SU-DHL-6 (cell line): Measurements from ENCODE around the gene EFTUD2.

Experiments
- H2AFZ ChIP-seq: fragments of 200-600 bp; sonication (generic); 2 replicates; pipeline ENCODE4 v1.6.1; 2014; ENCODE audit warnings: low read depth, mild to moderate bottlenecking, moderate library complexity, mixed read lengths, antibody characterized with exemption, low read length; ENCODE audit not compliant: severe bottlenecking
- H3F3A ChIP-seq: fragments of 200-600 bp; shearing (Covaris generic); 2 replicates; pipeline ENCODE4 v1.6.0; 2016; ENCODE audit warnings: antibody characterized with exemption, mild to moderate bottlenecking; ENCODE audit not compliant: insufficient read depth
- H3K27ac ChIP-seq: fragments of 200-600 bp; sonication (generic); 2 replicates; pipeline ENCODE4 v1.5.1; 2016; ENCODE audit warnings: low read depth, mild to moderate bottlenecking, low read length, moderate library complexity, mixed read lengths
- H3K27me3 ChIP-seq: fragments of 200-600 bp; sonication (generic), shearing (Covaris generic); 2 replicates; pipeline ENCODE4 v1.6.0; 2014; ENCODE audit warnings: mild to moderate bottlenecking, low read length
- H3K36me3 ChIP-seq: fragments of 200-600 bp; sonication (generic); 2 replicates; pipeline ENCODE4 v1.6.1; 2014; ENCODE audit warnings: mild to moderate bottlenecking, low read length, mixed read lengths
- H3K4me2 ChIP-seq: fragments of 300-600, 200-600 bp; shearing (Covaris generic), sonication (generic); 2 replicates; pipeline ENCODE4 v1.6.0; 2014; ENCODE audit warnings: low read length, low read depth, mild to moderate bottlenecking; ENCODE audit not compliant: poor library complexity, severe bottlenecking
- H3K4me3 ChIP-seq: fragments of 200-600 bp; sonication (generic); 2 replicates; pipeline ENCODE4 v1.5.1; 2014; ENCODE audit warnings: antibody characterized with exemption, low read length, mild to moderate bottlenecking, mixed read lengths; ENCODE audit not compliant: insufficient read depth, poor library complexity, severe bottlenecking
- H3K79me2 ChIP-seq: fragments of 200-600 bp; sonication (generic); 2 replicates; pipeline ENCODE4 v1.6.1; 2014; ENCODE audit warnings: mild to moderate bottlenecking, low read length, moderate library complexity; ENCODE audit not compliant: insufficient read depth
- H3K9ac ChIP-seq: fragments of 200-600 bp; sonication (generic); 2 replicates; pipeline ENCODE4 v1.7.0; 2014; ENCODE audit warnings: mild to moderate bottlenecking, low read length
- H3K9me2 ChIP-seq: fragments of 200-600 bp; sonication (generic); replicated peaks from 2 replicates; pipeline ENCODE4 v1.6.1; 2014; ENCODE audit warnings: low read length; ENCODE audit not compliant: insufficient read depth
- H3K9me3 ChIP-seq: fragments of 200-600 bp; sonication (generic); 2 replicates; pipeline ENCODE4 v1.6.1; 2014; ENCODE audit warnings: low read length, mixed read lengths; ENCODE audit not compliant: insufficient read depth
- H4K20me1 ChIP-seq: fragments of 200-600 bp; sonication (generic); 2 replicates; pipeline ENCODE4 v1.6.1; 2014; ENCODE audit warnings: low read depth, mild to moderate bottlenecking, antibody characterized with exemption, low read length, moderate library complexity, mixed read lengths
- EZH2phosphoT487 ChIP-seq: fragments of 200-600 bp; sonication (generic), shearing (Covaris generic); conservative IDR thresholded peaks from 2 replicates; pipeline ENCODE4 v1.6.1; 2018; ENCODE audit warnings: mild to moderate bottlenecking, antibody characterized with exemption, low read length, moderate library complexity, mixed read lengths
- TF ChIP-seq, protein P1 (sequence below): fragments of 200-600 bp; sonication (generic); IDR thresholded peaks from one replicate; pipeline ENCODE4 v1.5.1; 2017; ENCODE audit warnings: antibody characterized with exemption, mild to moderate bottlenecking, low read length, moderate library complexity; ENCODE audit not compliant: insufficient read depth, poor library complexity, severe bottlenecking

EFTUD2 gene

DNA sequence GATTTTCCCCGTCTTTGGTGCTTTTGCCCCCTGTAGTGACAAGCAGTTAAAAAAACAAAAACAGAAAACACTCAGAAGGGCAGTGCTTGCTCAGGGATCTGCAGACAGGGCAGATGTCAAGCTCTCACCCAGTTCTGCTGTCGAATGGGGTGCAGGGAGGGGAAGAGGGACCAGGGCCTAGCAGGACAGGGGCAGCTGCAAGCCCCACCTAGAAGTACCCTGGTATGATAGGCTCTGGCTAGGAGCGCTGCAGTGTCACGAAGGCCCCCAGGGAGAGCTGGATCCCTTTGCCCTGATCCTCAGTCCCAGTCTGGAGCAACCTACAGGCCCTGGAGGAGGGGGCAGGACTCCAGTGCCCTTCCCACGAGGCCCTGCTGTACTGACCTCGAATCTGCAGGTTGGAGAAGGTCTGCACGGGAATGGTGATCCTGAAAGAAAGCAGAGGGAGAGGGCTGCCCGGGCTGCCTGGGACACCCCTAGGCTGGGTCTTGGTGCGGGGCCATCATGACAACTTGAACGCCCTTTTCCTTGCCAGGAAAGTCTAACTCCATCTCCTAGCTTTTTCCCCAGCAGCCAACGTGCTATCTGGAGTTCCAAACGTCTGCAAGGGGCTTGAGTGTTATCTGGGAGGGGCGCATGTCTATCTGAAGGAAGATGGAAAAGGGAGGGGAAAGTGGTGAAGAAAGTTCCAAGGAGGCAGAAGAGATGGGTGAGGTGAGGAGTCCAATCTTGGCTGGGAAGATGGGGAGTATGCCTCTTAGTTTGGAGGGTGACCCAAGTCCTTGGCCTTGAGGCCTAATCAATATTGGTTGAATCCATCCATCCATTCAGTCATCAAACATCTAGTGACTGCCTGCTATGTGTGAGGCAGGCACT lies 11.2 kb upstream of the EFTUD2 start:
- TF ChIP-seq EZH2phosphoT487: no peak
- TF ChIP-seq, protein P1, sequence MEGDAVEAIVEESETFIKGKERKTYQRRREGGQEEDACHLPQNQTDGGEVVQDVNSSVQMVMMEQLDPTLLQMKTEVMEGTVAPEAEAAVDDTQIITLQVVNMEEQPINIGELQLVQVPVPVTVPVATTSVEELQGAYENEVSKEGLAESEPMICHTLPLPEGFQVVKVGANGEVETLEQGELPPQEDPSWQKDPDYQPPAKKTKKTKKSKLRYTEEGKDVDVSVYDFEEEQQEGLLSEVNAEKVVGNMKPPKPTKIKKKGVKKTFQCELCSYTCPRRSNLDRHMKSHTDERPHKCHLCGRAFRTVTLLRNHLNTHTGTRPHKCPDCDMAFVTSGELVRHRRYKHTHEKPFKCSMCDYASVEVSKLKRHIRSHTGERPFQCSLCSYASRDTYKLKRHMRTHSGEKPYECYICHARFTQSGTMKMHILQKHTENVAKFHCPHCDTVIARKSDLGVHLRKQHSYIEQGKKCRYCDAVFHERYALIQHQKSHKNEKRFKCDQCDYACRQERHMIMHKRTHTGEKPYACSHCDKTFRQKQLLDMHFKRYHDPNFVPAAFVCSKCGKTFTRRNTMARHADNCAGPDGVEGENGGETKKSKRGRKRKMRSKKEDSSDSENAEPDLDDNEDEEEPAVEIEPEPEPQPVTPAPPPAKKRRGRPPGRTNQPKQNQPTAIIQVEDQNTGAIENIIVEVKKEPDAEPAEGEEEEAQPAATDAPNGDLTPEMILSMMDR: no peak
- H2AFZ ChIP-seq: no peak overlapping the region
- H3F3A ChIP-seq: no peaks in the 10 kb centered on the region
- no peaks in the 10 kb centered on the region for H3K9me2 ChIP-seq
- H3K9me3 ChIP-seq: no peaks in the 10 kb centered on the region
- no peak overlapping the region for H3K4me3 ChIP-seq
- H3K4me2 ChIP-seq: no peak overlapping the region
- no peak overlapping the region for H3K9ac ChIP-seq
- no peaks in the 10 kb centered on the region for H3K79me2 ChIP-seq
- H3K27me3 ChIP-seq: no peaks in the 10 kb centered on the region
- H3K36me3 ChIP-seq: no peaks in the 10 kb centered on the region
- no peak overlapping the region for H3K27ac ChIP-seq
- H4K20me1 ChIP-seq: no peaks in the 10 kb centered on the region

DNA sequence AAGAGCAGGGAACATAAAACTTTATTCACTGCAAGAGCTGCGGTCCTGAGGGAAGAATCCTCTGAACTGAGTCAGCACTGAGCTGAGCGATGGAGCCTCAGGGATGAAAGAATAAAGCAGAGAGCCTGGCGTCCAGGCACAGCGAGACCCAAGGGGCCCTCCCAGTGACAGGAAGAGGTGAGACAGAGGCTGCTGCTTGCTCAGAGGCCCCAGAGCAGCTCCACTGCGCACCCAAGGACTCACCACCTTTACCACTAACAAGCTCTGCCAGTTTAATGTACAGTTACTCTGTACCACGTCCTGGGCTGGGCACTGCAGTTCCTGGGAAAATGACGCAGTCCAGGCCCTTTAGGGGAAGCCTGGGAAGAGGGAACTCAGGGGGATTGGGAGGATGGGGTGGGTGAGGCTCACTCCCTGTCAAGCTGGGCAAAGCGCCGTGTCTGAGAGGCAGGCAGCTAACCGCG lies 10.5 kb upstream of the EFTUD2 start:
- H3K4me3 ChIP-seq: no peak overlapping the region
- TF ChIP-seq, protein P1: no peak
- TF ChIP-seq EZH2phosphoT487: no peak

GRCh38 chr17:44908761-44909326 lies 9.6 kb upstream of the EFTUD2 start:
- no peaks in the 10 kb centered on the region for H4K20me1 ChIP-seq
- H3K9ac ChIP-seq: no peak overlapping the region
- no peak overlapping the region for H3K4me2 ChIP-seq
- H3K27me3 ChIP-seq: no peaks in the 10 kb centered on the region
- no peak overlapping the region for H2AFZ ChIP-seq
- H3K27ac ChIP-seq: no peak overlapping the region
- TF ChIP-seq, protein P1: no peak
- TF ChIP-seq EZH2phosphoT487: no peak
- H3K4me3 ChIP-seq: no peak overlapping the region
- no peaks in the 10 kb centered on the region for H3K9me2 ChIP-seq
- H3K9me3 ChIP-seq: no peaks in the 10 kb centered on the region
- no peaks in the 10 kb centered on the region for H3K36me3 ChIP-seq
- H3K79me2 ChIP-seq: no peaks in the 10 kb centered on the region
- no peaks in the 10 kb centered on the region for H3F3A ChIP-seq

More for the DNA sequence above, 10.5 kb upstream of the EFTUD2 start:
- H3K4me2 ChIP-seq: no peak overlapping the region
- H3K27ac ChIP-seq: no peak overlapping the region
- no peak overlapping the region for H3K9ac ChIP-seq
- no peaks in the 10 kb centered on the region for H3F3A ChIP-seq
- no peaks in the 10 kb centered on the region for H4K20me1 ChIP-seq
- H3K9me3 ChIP-seq: no peaks in the 10 kb centered on the region
- H3K36me3 ChIP-seq: no peaks in the 10 kb centered on the region
- no peak overlapping the region for H2AFZ ChIP-seq
- no peaks in the 10 kb centered on the region for H3K27me3 ChIP-seq
- no peaks in the 10 kb centered on the region for H3K9me2 ChIP-seq
- H3K79me2 ChIP-seq: no peaks in the 10 kb centered on the region
